ENCODE measurements around the gene IFNA7. TPM values are rescaled to one million over a fixed set of nuclear protein-coding genes. Genes with fewer than 3 reads are reported as not detected.
A peak's percentile ranks its signal among the peaks of the same experiment; 100 is the strongest.

Gene IFNA7
- total RNA-seq, 1 donor from 2014 or later, result not detected

DNA sequence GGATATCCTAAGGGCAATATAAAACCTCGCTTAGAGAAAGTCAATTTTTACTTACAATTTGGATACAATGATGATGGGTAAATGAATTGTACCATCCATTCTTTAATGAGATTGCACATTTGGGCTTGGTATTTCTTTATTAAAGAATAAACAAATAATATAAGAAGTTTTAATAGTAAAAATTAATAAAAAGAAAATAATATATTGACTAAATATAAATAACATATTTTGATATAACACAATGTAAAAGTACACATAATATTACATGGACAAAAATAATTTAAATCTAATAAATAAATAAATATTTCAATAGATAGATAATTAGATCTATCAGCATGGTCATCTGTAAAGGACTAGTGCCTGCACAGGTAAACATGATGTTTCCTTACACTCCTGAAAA lies 36.5 kb downstream of the IFNA7 start:
- TF ChIP-seq, protein P1, sequence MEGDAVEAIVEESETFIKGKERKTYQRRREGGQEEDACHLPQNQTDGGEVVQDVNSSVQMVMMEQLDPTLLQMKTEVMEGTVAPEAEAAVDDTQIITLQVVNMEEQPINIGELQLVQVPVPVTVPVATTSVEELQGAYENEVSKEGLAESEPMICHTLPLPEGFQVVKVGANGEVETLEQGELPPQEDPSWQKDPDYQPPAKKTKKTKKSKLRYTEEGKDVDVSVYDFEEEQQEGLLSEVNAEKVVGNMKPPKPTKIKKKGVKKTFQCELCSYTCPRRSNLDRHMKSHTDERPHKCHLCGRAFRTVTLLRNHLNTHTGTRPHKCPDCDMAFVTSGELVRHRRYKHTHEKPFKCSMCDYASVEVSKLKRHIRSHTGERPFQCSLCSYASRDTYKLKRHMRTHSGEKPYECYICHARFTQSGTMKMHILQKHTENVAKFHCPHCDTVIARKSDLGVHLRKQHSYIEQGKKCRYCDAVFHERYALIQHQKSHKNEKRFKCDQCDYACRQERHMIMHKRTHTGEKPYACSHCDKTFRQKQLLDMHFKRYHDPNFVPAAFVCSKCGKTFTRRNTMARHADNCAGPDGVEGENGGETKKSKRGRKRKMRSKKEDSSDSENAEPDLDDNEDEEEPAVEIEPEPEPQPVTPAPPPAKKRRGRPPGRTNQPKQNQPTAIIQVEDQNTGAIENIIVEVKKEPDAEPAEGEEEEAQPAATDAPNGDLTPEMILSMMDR (conservative IDR thresholded peaks at IDR 0.05; ENCODE audit: low read depth, low read length), result no peak
- H3K4me3 ChIP-seq (ENCODE audit: low read depth, low read length), result no peak overlapping the region
- DNase-seq (ENCODE audit: low read depth), result no peak

DNA sequence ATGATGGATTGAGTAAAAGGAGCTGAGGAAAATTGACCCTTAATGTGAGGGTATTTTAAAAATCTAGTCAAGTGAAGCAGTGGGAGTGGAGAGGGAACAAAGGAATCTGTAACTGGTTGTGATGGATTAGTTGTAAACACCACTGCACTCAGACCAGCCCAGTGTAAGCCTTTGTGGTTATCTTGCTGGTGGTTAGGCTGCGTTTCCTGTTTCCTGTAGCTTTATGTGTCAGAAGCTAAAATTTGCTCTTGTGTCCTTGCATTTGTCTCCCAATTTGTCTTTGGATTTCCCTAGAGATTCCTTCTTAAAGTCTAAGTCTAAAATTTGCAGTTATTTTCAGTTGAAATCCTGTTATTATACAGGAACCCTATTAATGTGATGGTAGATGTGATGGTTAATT lies 41.8 kb downstream of the IFNA7 start:
- DNase-seq (ENCODE audit: low read depth), result no peak
- TF ChIP-seq, protein P1 (conservative IDR thresholded peaks at IDR 0.05; ENCODE audit: low read depth, low read length), result no peak
- H3K4me3 ChIP-seq (ENCODE audit: low read depth, low read length), result no peak overlapping the region

DNA sequence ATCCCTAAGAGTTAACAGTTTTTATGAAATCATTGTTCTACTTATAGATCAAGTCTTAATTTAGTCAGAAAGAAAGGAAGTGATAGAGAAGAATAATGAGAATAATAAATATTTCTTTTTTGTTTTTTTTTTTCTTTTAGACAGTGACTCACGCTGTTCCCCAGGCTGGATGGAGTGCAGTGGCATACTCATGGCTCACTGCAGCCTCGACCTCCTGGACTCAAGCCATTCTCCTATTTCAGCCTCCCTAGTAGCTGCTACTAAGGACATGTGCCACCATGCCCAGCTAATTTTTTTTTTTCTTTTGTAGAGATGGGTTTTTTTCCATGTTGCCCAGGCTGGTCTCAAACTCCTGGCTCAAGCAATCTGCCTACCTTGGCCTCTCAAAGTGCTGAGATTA lies 46.5 kb downstream of the IFNA7 start:
- no peak overlapping the region for H3K4me3 ChIP-seq (ENCODE audit: low read depth, low read length)
- no peak for DNase-seq (ENCODE audit: low read depth)
- TF ChIP-seq, protein P1 (conservative IDR thresholded peaks at IDR 0.05; ENCODE audit: low read depth, low read length), result no peak

DNA sequence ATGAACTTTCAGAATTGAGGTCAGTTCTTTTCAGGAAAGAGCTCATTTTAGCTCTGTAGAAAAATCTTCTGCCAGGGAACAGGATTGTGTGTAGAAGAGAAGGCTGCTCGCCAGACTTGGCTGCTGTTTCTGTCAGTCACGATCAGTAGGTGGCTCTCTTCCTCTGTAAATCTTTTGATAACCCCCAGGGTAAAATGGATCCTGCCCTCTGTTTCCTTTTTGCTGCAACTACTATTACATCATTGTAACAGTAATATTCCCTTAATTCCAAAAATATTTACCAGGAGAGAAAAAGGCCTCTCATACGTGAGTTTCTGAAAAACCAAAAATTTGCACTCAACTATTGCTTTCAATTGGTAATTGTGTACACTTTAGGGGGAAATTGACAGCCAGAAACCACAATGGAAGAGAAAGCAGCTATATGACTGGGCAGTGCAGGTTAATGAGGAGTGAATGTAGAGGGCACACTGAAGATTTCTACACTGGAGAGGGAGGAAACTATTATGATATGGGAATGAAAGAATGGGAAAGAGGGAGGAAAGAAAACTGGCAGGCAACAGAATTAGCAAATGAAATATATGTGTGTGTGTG lies 47.9 kb downstream of the IFNA7 start:
- DNase-seq (ENCODE audit: low read depth), result peak; percentile 9
- TF ChIP-seq, protein P1 (conservative IDR thresholded peaks at IDR 0.05; ENCODE audit: low read depth, low read length), result peak; percentile 44
- H3K4me3 ChIP-seq (ENCODE audit: low read depth, low read length), result no peak overlapping the region

DNA sequence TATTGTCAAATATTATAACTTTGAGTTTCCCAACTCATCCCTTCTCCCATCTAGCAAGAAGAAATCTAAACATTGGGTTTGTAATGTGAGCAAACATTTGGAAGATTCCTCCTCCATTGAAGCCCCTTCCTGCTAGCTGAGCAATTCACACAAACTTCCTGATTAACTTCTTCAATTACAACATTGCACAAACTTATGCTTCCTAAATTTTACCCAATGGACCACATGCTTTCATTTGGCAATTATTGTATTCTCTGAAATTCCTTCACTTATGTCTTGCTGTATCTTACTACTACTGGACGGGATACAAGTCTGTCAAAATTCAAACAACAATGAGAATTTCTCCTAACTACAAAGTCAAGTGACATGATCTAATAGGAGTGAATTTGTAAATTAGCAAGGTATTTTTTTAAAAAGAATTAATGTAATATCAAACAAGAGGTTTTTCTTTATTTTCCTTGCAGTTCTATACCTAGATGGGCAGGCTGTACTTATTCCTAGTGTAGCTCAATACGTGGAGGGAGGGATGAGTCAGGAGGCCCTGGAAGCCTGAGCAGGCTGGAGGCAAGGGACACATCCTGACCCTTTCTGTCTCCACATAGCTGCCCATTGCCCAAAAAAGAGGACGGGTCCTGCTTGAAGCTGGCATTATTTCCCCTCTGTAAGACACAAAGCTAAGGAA lies 48.5 kb downstream of the IFNA7 start:
- TF ChIP-seq, protein P1 (conservative IDR thresholded peaks at IDR 0.05; ENCODE audit: low read depth, low read length), result no peak
- no peak for DNase-seq (ENCODE audit: low read depth)
- no peak overlapping the region for H3K4me3 ChIP-seq (ENCODE audit: low read depth, low read length)

Other genes starting within 250 kb of the IFNA7 start
- 2.0 and 3.5 TPM in 2 replicates for gene HACD4, start 170.6 kb downstream of the IFNA7 start, total RNA-seq
- not detected in 2 replicates for gene IFNB1, start 124.3 kb downstream of the IFNA7 start, total RNA-seq
- gene IFNW1, start 60.4 kb downstream of the IFNA7 start, total RNA-seq, result not detected in 2 replicates
- gene IFNA21, start 35.5 kb downstream of the IFNA7 start, total RNA-seq, result not detected in 2 replicates
- not detected in 2 replicates for gene IFNA4, start 14.6 kb downstream of the IFNA7 start, total RNA-seq
- not detected in 2 replicates for gene IFNA10, start 4.9 kb upstream of the IFNA7 start, total RNA-seq
- not detected in 2 replicates for gene IFNA16, start 15.1 kb upstream of the IFNA7 start, total RNA-seq
- gene IFNA17, start 26.0 kb upstream of the IFNA7 start, total RNA-seq, result not detected in 2 replicates
- not detected in 2 replicates for gene IFNA14, start 37.8 kb upstream of the IFNA7 start, total RNA-seq
- gene IFNA5, start 103.1 kb upstream of the IFNA7 start, total RNA-seq, result not detected in 2 replicates
- 13.1 and 16.8 TPM in 2 replicates for gene KLHL9, start 133.2 kb upstream of the IFNA7 start, total RNA-seq
- gene IFNA6, start 148.7 kb upstream of the IFNA7 start, total RNA-seq, result not detected in 2 replicates
- not detected in 2 replicates for gene IFNA13, start 165.9 kb upstream of the IFNA7 start, total RNA-seq
- gene IFNA2, start 183.2 kb upstream of the IFNA7 start, total RNA-seq, result not detected in 2 replicates
- not detected in 2 replicates for gene IFNA8, start 206.9 kb upstream of the IFNA7 start, total RNA-seq
- gene IFNA1, start 238.2 kb upstream of the IFNA7 start, total RNA-seq, result not detected in 2 replicates